ENCODE data around the gene GOLGA1.

- TF ChIP-seq GATA3 (IDR thresholded peaks at IDR 0.05; ENCODE audit: low read depth, low read length), result no peak
- no peak for TF ChIP-seq GATA2 (IDR thresholded peaks at IDR 0.05; ENCODE audit: low read depth, low read length)
These were observed 1.0 kb upstream of the GOLGA1 start for GRCh38 chr9:124941679-124942561.
